HAP-1 (cell line): ENCODE measurements around the gene RXRG.

Experiments
- DNase-seq, 2 experiments: peaks; one replicate each; pipeline ENCODE4 v3.0.0-alpha.2; 2016 to 2020; ENCODE audit warnings: low spot score in 2 of 2
- H3K27me3 ChIP-seq: fragments of 250-450 bp; sonication (Bioruptor Pico); 2 replicates; pipeline ENCODE4 v1.5.1; 2020; ENCODE audit warnings: low read depth, mild to moderate bottlenecking, moderate library complexity
- H3K36me3 ChIP-seq: fragments of 250-450 bp; sonication (Bioruptor Pico); replicated peaks from 2 replicates; pipeline ENCODE4 v1.5.1; 2020; ENCODE audit warnings: mild to moderate bottlenecking
- H3K4me1 ChIP-seq: fragments of 250-450 bp; sonication (Bioruptor Pico); 2 replicates; pipeline ENCODE4 v1.5.1; 2020; ENCODE audit warnings: mild to moderate bottlenecking
- H3K4me3 ChIP-seq: fragments of 250-450 bp; sonication (Bioruptor Pico); 2 replicates; pipeline ENCODE4 v1.5.1; 2020; ENCODE audit warnings: mild to moderate bottlenecking, moderate library complexity
- H3K9me3 ChIP-seq: fragments of 250-450 bp; sonication (Bioruptor Pico); 2 replicates; pipeline ENCODE4 v1.5.1; 2020; ENCODE audit warnings: mild to moderate bottlenecking, moderate library complexity
- in situ Hi-C: fragments of 300-500 bp; cut with MboI; formaldehyde crosslinking; loops from 3 replicates; pipeline ENCODE4 v1.14.3; 2020; ENCODE audit warnings: low sequenced_read_pairs, inconsistent platforms, mixed read lengths

RXRG gene

DNA sequence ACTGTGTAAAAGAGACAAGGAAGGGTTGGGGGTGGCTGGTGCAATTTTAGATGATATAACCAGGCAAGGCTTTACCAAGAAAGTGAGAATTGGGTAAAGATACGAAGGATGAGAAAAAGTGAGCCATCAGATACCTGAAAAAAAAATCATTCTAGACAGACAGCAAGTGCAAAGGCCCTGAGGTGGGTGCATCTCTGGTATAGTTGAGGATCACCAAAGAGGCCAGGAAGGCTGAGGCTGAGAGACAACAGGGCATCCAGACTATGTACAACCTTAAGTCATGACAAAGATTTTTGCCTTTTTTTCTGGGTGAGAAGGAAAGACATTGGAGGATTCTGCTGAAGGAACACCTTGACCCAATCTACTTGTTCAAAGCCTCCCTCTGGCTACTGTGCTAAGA lies 29.9 kb downstream of the RXRG start:
- no peaks in the 10 kb centered on the region for H3K4me1 ChIP-seq
- no peaks in the 10 kb centered on the region for H3K36me3 ChIP-seq
- H3K9me3 ChIP-seq: no peaks in the 10 kb centered on the region
- H3K4me3 ChIP-seq: no peak overlapping the region
- no peak for DNase-seq
- peaks cover 18% of the 10 kb centered on the region for H3K27me3 ChIP-seq
- in situ Hi-C loops: no loop called here

GRCh38 chr1:165414620-165415019 lies 30.3 kb downstream of the RXRG start:
- H3K4me3 ChIP-seq: no peak overlapping the region
- H3K9me3 ChIP-seq: no peaks in the 10 kb centered on the region
- H3K36me3 ChIP-seq: no peaks in the 10 kb centered on the region
- peaks cover 18% of the 10 kb centered on the region for H3K27me3 ChIP-seq
- H3K4me1 ChIP-seq: no peaks in the 10 kb centered on the region
- no peak for DNase-seq
- in situ Hi-C loops: no loop called here

GRCh38 chr1:165411396-165411795 lies 33.5 kb downstream of the RXRG start:
- DNase-seq: no peak
- peaks cover 18% of the 10 kb centered on the region for H3K27me3 ChIP-seq
- H3K4me1 ChIP-seq: no peaks in the 10 kb centered on the region
- H3K4me3 ChIP-seq: no peak overlapping the region
- in situ Hi-C loops: no loop called here
- H3K36me3 ChIP-seq: no peaks in the 10 kb centered on the region
- no peaks in the 10 kb centered on the region for H3K9me3 ChIP-seq

- no peak overlapping the region for H3K4me3 ChIP-seq
- peaks cover 15% of the 10 kb centered on the region for H3K27me3 ChIP-seq
- H3K4me1 ChIP-seq: no peaks in the 10 kb centered on the region
- in situ Hi-C loops: no loop called here
- H3K36me3 ChIP-seq: no peaks in the 10 kb centered on the region
- no peaks in the 10 kb centered on the region for H3K9me3 ChIP-seq
- DNase-seq: no peak
These were observed 35.1 kb downstream of the RXRG start for GRCh38 chr1:165409657-165410358.

GRCh38 chr1:165408518-165408917 lies 36.4 kb downstream of the RXRG start:
- no peaks in the 10 kb centered on the region for H3K36me3 ChIP-seq
- H3K4me3 ChIP-seq: no peak overlapping the region
- H3K9me3 ChIP-seq: no peaks in the 10 kb centered on the region
- DNase-seq: peak; percentile 10 to 27
- H3K4me1 ChIP-seq: no peaks in the 10 kb centered on the region
- H3K27me3 ChIP-seq: peaks cover 15% of the 10 kb centered on the region
- in situ Hi-C loops: no loop called here

- no peak for DNase-seq
- in situ Hi-C loops: no loop called here
- Histone ChIP-seq H3K27me3 (peaks cover 14% of the 10 kb centered on the region), H3K36me3 (no peaks in the 10 kb centered on the region), H3K4me3 (no peak overlapping the region), H3K9me3 (no peaks in the 10 kb centered on the region), H3K4me1 (no peaks in the 10 kb centered on the region)
These were observed 37.5 kb downstream of the RXRG start for GRCh38 chr1:165407398-165407797.

DNA sequence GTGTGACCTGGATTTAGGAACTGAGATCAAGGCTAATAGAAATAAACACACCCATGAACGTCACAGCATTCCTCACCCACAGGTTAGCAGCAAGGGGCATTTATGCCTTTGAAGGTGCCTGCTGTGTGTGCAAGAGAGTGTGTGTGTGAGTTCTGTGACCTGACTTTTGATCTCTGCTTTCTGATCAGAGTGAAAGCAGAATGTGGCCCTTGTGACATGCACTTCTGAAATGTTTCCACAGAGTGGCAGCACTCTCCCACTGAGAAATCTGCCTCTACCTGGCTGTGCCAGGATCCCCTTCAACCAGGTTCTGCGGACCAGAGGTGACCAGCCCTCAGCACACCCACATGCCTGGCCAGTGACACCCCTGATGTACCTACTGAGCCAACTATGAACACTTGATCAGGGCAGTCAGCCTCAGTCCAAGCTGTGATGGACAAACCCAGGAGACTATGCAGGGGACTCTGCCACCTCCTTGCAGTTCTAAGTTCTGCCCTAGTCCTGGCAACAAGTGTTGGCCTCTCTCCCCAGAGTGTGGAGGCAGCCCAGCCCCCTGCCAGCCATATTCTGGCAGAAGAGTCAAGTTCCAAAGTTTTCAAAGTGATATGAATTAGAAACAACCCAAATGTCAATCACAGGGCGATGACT lies 41.0 kb downstream of the RXRG start:
- Histone ChIP-seq H3K4me3 (no peak overlapping the region), H3K27me3 (no peaks in the 10 kb centered on the region), H3K9me3 (no peaks in the 10 kb centered on the region), H3K4me1 (no peaks in the 10 kb centered on the region), H3K36me3 (no peaks in the 10 kb centered on the region)
- peak in 1 of 2 experiments; percentile 37 for DNase-seq
- in situ Hi-C loops: loop anchor here (5.0 kb wide), 1 partner anchor 188 kb away; no protein-coding TSS in a partner anchor

DNA sequence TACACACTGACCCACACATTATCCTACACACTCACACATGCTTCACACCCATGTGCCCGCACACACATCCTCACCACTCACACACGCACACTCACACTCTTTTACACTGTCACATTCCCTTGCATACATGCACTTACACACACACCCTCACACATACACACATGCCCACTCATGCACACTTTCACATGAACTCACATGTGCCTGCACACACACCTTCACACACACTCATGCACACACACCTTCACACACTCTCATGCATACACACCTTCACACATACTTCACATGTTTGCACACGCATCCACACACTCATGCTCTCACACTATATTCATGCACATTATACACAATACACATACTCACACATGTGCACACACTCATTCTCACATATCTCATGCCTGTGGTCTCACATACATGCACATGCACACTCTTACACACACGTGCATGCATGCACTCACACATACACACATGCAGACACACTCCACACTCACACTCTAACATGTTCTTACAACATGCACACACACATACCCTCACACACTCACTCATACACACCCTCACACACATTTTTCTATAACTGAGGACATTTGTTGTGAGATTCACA lies 42.3 kb downstream of the RXRG start:
- Histone ChIP-seq H3K9me3 (no peaks in the 10 kb centered on the region), H3K4me3 (no peak overlapping the region), H3K27me3 (no peaks in the 10 kb centered on the region), H3K36me3 (no peaks in the 10 kb centered on the region), H3K4me1 (no peaks in the 10 kb centered on the region)
- DNase-seq: no peak
- in situ Hi-C loops: loop anchor here (5.0 kb wide), 1 partner anchor 190 kb away; no protein-coding TSS in a partner anchor

DNA sequence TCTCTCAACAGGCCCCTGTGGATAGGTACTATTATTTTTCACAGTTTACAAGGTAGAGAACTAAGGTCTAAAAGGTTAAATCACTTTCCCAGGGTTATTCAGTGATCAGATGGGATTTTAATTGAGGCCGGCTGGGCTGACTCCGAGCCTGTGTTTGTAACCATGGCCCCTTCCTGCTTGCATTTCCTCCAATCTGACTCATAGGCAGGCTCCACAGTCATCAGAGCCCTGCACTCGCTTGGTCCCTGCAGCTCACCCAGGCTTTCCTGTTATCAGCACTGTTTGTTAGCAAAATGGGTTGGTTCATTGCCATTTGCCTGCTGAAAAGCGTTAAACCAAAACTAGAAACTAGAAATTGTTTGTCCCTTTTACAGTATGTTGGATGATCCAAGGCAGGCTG lies 47.0 kb downstream of the RXRG start:
- H3K4me3 ChIP-seq: no peak overlapping the region
- no peaks in the 10 kb centered on the region for H3K36me3 ChIP-seq
- in situ Hi-C loops: loop anchor here (25.0 kb wide), 1 partner anchor 514 kb away; no protein-coding TSS in a partner anchor
- no peaks in the 10 kb centered on the region for H3K9me3 ChIP-seq
- H3K4me1 ChIP-seq: no peaks in the 10 kb centered on the region
- DNase-seq: no peak
- H3K27me3 ChIP-seq: no peaks in the 10 kb centered on the region

DNA sequence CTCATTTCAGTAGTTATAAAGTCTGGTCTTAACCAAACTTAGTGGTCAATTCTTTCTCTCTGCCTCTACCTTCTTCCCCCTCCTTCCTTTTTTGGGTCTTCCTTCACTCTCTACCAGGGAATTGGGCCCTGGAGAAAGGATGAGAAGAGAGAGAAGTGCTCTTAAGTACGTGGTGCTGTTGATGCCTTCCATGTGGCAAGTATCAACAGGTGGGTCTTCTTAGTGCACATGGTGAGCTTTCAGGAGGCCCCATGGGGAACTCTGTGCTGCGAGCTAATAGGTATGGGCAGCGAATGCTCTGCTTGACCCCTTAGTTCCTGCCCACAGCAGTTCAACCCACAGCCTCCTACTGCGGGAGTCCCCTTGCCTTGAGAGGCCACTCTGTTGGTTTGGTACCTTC lies 49.0 kb downstream of the RXRG start:
- DNase-seq: no peak
- no peaks in the 10 kb centered on the region for H3K36me3 ChIP-seq
- peaks cover 3% of the 10 kb centered on the region; the same call in 1 of the 2 replicates for H3K27me3 ChIP-seq
- H3K9me3 ChIP-seq: no peaks in the 10 kb centered on the region
- in situ Hi-C loops: loop anchor here (25.0 kb wide), 1 partner anchor 516 kb away; no protein-coding TSS in a partner anchor
- H3K4me3 ChIP-seq: no peak overlapping the region
- H3K4me1 ChIP-seq: no peaks in the 10 kb centered on the region

GRCh38 chr1:165395478-165395877 lies 49.4 kb downstream of the RXRG start:
- Histone ChIP-seq H3K27me3 (peaks cover 4% of the 10 kb centered on the region; the same call in 1 of the 2 replicates), H3K36me3 (no peaks in the 10 kb centered on the region), H3K4me3 (no peak overlapping the region), H3K9me3 (no peaks in the 10 kb centered on the region), H3K4me1 (no peaks in the 10 kb centered on the region)
- no peak for DNase-seq
- in situ Hi-C loops: loop anchor here (25.0 kb wide), 1 partner anchor 517 kb away; no protein-coding TSS in a partner anchor

DNA sequence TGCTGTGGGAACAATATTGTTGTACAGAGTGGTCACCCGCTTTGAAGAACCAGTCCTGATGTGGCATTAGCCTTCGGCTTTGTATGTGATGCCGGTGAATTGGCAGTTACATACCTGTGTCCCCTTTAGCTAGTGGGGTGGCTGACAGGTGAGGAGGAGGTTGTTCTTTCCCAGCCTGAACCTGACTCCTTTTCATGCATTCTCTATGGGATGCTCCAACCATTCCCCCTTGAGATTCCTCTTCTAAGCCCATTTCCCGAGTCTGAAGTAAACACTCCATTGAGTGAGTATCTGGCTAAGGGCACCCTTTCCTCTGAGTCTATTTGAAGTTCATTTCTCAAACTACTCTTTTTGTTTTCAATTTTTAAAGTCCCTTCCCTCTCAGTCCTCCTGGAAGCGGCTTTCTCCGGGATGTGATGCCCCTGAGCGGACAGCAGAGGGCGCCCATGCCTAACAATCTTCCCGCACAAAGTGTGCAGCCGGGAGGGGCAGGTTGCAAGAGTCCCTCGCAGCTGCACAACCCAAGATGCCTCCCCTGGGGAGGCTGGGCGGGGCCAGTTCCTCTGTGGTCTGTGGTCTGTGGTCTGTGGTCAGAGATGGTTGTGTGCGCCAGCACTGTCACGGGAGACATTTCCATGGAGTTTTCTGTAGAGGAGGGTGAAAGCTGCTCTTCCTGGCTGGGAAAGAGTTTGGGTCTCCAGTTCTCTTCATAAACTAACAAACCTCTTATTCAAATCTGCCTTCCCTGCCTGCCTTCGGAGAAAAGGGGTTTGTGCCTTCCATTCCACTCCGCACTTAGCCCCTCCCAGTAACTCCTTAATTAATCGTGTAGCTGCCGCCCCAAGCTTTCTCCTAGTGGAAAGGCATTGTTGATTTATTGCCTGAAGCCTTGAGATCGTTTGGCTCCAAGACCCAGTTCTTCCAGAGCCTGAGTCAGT lies 52.0 kb downstream of the RXRG start:
- Histone ChIP-seq H3K4me1 (no peaks in the 10 kb centered on the region), H3K27me3 (peaks cover 20% of the 10 kb centered on the region), H3K9me3 (no peaks in the 10 kb centered on the region), H3K36me3 (no peaks in the 10 kb centered on the region), H3K4me3 (no peak overlapping the region)
- DNase-seq: peak; percentile 58 to 83
- in situ Hi-C loops: loop anchor here (25.0 kb wide), 1 partner anchor 519 kb away; no protein-coding TSS in a partner anchor

DNA sequence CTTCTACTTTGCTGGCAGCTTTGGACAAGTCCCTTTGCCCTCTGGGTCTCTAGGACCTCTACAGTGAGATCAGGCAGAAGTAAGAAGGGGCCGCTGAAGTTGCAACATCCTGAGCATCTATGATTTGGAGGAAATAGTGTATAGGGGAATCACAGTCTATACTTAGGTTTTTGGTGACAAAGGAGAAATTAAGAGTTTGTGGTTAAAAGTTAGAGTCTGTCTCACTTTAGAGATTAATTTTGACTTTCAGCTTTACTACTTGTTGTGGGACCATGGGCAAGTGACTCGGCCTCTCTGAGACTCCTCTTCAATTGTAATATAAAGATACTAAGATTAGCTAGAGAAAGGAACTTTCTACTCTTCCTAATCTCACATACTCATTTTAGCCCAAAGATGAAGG lies 55.3 kb downstream of the RXRG start:
- no peak for DNase-seq
- Histone ChIP-seq H3K27me3 (peaks cover 29% of the 10 kb centered on the region), H3K9me3 (no peaks in the 10 kb centered on the region), H3K4me1 (no peaks in the 10 kb centered on the region), H3K4me3 (no peak overlapping the region), H3K36me3 (no peaks in the 10 kb centered on the region)
- in situ Hi-C loops: loop anchor here (25.0 kb wide), 1 partner anchor 523 kb away; no protein-coding TSS in a partner anchor
